Measurements from ENCODE around the gene VIT.

Gene VIT

DNA sequence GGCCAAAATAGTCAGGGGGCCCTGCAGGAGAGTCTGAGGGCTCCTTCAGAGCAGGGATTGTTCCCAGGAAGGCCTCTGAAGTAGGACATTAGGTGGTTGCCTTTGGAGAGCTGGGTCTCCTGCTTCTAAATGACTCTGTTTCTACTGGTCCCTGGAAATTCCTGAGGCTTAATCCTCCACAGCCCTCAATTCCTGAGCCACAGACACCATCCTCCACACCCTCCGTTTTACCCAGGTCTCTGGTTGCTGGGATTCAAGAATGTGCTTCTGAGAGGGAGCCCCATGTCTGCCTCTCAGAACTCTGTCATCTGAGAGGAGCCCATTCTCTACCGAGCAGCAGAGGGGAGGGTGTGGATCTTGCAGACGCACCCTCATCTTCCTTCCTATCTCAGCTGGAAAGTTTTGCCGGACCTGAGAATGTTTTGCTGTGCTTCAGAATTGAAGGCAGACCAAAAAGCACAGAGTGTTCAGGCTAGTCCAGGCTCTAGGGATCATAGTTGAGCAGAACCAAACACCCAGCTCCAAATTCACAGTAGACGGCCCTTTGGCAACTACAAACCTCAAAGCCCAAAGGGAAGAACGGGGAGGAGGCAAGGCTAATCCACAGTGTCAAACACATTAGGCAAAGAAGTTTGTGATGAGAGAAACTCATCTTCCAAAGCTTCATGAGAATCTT, 8.1 kb downstream of the VIT start:
- TF ChIP-seq, protein P1, sequence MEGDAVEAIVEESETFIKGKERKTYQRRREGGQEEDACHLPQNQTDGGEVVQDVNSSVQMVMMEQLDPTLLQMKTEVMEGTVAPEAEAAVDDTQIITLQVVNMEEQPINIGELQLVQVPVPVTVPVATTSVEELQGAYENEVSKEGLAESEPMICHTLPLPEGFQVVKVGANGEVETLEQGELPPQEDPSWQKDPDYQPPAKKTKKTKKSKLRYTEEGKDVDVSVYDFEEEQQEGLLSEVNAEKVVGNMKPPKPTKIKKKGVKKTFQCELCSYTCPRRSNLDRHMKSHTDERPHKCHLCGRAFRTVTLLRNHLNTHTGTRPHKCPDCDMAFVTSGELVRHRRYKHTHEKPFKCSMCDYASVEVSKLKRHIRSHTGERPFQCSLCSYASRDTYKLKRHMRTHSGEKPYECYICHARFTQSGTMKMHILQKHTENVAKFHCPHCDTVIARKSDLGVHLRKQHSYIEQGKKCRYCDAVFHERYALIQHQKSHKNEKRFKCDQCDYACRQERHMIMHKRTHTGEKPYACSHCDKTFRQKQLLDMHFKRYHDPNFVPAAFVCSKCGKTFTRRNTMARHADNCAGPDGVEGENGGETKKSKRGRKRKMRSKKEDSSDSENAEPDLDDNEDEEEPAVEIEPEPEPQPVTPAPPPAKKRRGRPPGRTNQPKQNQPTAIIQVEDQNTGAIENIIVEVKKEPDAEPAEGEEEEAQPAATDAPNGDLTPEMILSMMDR (IDR thresholded peaks at IDR 0.05; ENCODE audit: extremely low read depth, insufficient read depth, missing control alignments): no peak
- in situ Hi-C loops (cut with MboI; ENCODE audit: low pct_unique_long_range_greater_than_20kb, low sequenced_read_pairs, unreplicated experiment): no loop called here
- DNase-seq (ENCODE audit: low spot score): no peak

DNA sequence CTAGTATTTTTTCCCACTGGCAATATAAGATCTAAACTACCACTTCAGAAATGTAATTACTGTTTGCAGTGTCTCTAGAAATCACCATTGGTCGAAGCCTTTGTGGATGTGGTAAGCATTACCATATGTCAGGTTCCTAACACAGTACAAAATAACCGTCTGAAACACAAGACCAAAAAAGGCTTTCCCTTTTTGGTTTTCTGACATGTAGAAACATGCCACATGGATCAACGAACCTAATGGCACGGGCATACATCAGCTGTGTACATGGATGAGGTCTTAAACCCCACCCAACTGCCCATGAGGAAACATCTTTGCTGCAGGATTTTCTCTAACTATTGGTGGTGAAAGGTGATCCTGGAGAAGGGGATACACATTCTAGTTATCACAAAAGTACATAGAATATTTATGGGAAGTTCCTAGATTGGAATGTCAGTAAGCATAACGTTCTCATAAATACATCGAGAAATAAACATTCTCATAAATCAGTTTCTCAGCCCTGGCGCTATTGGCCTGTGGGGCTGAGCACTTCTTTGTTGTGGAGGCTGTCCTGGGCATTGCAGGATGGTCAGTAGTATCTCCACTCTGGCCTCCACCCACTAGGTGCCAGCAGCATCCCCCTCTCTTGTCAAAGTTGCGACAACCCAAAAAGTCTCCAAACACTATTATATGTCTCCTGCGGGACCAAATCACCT, 9.0 kb downstream of the VIT start:
- TF ChIP-seq, protein P1 (IDR thresholded peaks at IDR 0.05; ENCODE audit: extremely low read depth, insufficient read depth, missing control alignments): no peak
- in situ Hi-C loops (cut with MboI; ENCODE audit: low pct_unique_long_range_greater_than_20kb, low sequenced_read_pairs, unreplicated experiment): no loop called here
- no peak for DNase-seq (ENCODE audit: low spot score)

DNA sequence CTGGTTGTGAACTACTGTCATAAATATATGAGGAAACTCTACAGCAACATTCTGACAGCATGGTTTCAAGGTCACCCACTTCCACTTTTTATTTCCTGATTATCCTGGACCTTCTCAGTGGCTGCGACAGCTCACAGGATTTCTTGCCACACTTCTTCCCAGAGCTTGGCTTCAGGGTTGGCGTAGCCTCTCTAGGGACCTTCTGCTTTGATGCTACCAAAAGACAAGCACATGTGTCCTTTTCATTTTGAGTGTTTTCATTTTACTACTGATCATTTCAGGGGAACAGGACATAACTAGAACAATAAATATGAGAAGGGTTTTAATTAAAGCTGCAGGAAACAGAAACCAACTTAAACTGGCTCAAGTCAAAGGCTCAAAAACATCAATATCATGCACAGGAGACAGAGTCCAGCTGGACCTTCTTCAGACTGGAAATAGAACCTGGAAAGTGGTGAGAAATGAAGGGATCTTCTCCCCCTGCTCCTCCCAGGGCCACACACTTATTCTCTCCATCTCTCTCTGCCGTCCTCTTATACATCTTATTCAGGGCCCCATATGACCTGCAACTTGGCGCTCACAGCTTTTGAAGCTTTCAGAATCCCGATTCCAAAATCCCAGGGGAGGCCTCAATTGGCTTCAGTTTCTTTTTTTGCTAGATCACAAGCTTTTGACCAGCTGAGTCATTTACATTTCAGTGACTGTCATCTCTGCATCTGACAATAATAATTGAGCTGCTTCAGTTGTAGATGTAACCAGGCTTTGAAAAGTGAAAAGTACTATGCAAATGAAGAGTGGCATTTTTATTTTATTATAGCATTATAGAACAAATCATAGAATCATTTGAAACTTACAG, 9.7 kb downstream of the VIT start:
- in situ Hi-C loops (cut with MboI; ENCODE audit: low pct_unique_long_range_greater_than_20kb, low sequenced_read_pairs, unreplicated experiment): no loop called here
- TF ChIP-seq, protein P1 (IDR thresholded peaks at IDR 0.05; ENCODE audit: extremely low read depth, insufficient read depth, missing control alignments): no peak
- no peak for DNase-seq (ENCODE audit: low spot score)

DNA sequence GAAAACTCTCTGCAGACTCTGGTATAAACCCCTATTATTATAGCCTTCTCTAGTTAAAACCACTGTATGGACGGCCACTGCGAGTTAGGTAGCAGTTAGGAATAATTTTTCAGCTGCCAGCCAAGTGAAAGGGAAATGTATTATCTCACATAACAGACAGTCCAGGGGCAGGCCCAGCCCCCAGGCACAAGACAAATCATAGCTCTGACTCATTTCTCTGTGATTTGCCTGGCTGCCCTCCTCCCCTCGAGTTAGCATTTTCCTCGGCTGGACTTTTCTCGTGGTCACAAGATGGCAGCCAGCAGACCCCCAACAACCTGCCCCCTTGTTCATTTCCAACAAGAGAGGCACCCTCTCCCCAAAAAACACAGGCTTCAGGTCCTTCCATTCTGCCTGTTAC, 10.5 kb downstream of the VIT start:
- in situ Hi-C loops (cut with MboI; ENCODE audit: low pct_unique_long_range_greater_than_20kb, low sequenced_read_pairs, unreplicated experiment): no loop called here
- DNase-seq (ENCODE audit: low spot score): no peak
- TF ChIP-seq, protein P1 (IDR thresholded peaks at IDR 0.05; ENCODE audit: extremely low read depth, insufficient read depth, missing control alignments): no peak

DNA sequence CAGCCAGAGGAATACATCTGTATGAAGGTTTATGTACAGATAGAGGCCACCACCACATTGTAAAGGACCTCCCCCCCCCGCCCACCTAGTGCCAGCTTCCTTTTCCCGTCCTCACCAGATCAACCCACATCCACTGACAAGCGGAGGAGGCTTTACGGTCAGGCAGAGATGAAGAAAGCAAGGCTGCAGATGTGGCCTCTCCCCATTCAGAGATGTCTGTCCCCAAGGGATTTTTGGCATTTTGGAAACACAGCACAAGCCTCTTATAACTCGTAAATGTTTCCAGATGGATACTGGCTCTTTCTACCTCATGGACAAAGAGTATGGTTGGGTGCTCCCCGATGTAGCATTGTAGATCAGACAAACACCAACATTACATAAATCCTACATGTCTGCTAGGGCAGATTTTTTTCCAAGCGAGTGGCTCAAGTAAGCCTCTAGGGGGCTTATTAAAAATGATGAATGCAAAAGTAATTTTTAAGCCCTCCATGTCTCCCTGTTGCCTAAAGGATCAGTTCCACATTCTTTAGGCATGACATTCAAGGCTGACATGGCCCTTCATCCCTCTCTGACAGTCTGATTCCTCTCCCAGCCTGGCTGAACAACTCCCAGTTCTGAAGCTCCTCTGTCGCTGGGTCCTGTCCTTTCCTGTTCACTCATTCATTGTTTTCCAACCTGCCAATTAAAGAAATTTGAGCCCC, 11.7 kb downstream of the VIT start:
- no peak for DNase-seq (ENCODE audit: low spot score)
- in situ Hi-C loops (cut with MboI; ENCODE audit: low pct_unique_long_range_greater_than_20kb, low sequenced_read_pairs, unreplicated experiment): no loop called here
- TF ChIP-seq, protein P1 (IDR thresholded peaks at IDR 0.05; ENCODE audit: extremely low read depth, insufficient read depth, missing control alignments): no peak

Measured in GM13977 (cell line).